Epidermal melanocyte (primary cell): ENCODE results near the gene RARS2.
"Not testable (repeated sequence)": the region's sequence is repeated elsewhere in the genome, so short reads cannot be mapped to it uniquely, and the experiment has no call there.

ENCODE experiments used
- DNase-seq: peaks from one replicate; pipeline ENCODE4 v3.0.0; 2011; ENCODE audit warnings: low spot score; ENCODE audit not compliant: insufficient read length

RARS2 gene

GRCh38 chr6:87589693-87590416 lies at the start of gene RARS2, which contains the start of gene ORC3:
TSS of gene RARS2 (minus strand) at chr6:87589987. CDS start at chr6:87589957, 30 bp downstream.
TSS of gene ORC3 (plus strand) at chr6:87590135. CDS start at chr6:87590169, 34 bp downstream.
- DNase-seq: peak; percentile 95

GRCh38 chr6:87639373-87639772 lies 49.6 kb upstream of the RARS2 start:
- DNase-seq: no peak

GRCh38 chr6:87637106-87637505 lies 47.3 kb upstream of the RARS2 start:
- no peak for DNase-seq

GRCh38 chr6:87636315-87636714 lies 46.5 kb upstream of the RARS2 start:
- DNase-seq: no peak

- no peak for DNase-seq
These were observed 44.1 kb upstream of the RARS2 start for GRCh38 chr6:87633851-87634250.

- no peak for DNase-seq
These were observed 41.0 kb upstream of the RARS2 start for GRCh38 chr6:87630746-87631145.

GRCh38 chr6:87628881-87629280 lies 39.1 kb upstream of the RARS2 start:
- peak; percentile 19 for DNase-seq

GRCh38 chr6:87628424-87628823 lies 38.6 kb upstream of the RARS2 start:
- no peak for DNase-seq

GRCh38 chr6:87623248-87623647 lies 33.5 kb upstream of the RARS2 start:
- no peak for DNase-seq

GRCh38 chr6:87618531-87618930 lies 28.7 kb upstream of the RARS2 start:
- DNase-seq: no peak

GRCh38 chr6:87617405-87617804 lies 27.6 kb upstream of the RARS2 start:
- DNase-seq: no peak

GRCh38 chr6:87613018-87613417 lies 23.2 kb upstream of the RARS2 start:
- not testable (repeated sequence) for DNase-seq

GRCh38 chr6:87608802-87609201 lies 19.0 kb upstream of the RARS2 start:
- no peak for DNase-seq

GRCh38 chr6:87606199-87606598 lies 16.4 kb upstream of the RARS2 start:
- no peak for DNase-seq

GRCh38 chr6:87600576-87600975 lies 10.8 kb upstream of the RARS2 start:
- DNase-seq: no peak

GRCh38 chr6:87590990-87591389 lies 1.2 kb upstream of the RARS2 start:
- no peak for DNase-seq

GRCh38 chr6:87590417-87590880 lies 662 bp upstream of the RARS2 start:
- no peak for DNase-seq

- no peak for DNase-seq
These were observed 905 bp downstream of the RARS2 start for GRCh38 chr6:87588756-87589407.

- no peak for DNase-seq
These were observed 3.3 kb downstream of the RARS2 start for GRCh38 chr6:87586371-87587077.

GRCh38 chr6:87583822-87584221 lies 6.0 kb downstream of the RARS2 start:
- no peak for DNase-seq

- no peak for DNase-seq
These were observed 14.4 kb downstream of the RARS2 start for GRCh38 chr6:87575423-87575822.

GRCh38 chr6:87574237-87574804 lies 15.5 kb downstream of the RARS2 start:
- DNase-seq: no peak
